ENCODE measurements around the gene S100P. TPM values are rescaled to one million over a fixed set of nuclear protein-coding genes. Genes with fewer than 3 reads are reported as not detected.
"Not testable (repeated sequence)": the region's sequence is repeated elsewhere in the genome, so short reads cannot be mapped to it uniquely, and the experiment has no call there.

The S100P gene
- polyA plus RNA-seq, 2 of the 4 experiments (the other 2 are of a cell fraction): 20.9 to 171 TPM

DNA sequence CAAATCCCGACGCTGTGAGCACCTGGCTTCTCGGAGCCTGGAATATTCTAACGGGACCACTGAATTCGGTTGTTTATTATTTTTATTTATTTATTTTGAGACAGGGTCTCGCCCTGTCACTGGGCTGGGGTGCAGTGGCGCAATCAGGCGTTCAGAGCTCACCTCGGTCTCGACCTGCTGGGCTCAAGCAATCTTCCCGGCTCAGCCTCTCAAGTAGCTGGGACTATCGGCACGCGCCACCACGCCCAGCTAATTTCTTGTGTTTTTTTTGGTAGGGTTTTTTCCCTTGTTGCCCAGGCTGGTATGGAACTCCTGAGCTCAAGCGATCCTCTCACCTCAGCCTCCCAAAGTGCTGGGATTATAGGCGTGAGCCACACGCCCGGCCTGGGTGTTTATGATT is 21.5 kb upstream of the S100P start (continued):
- TF ChIP-seq, protein P1, sequence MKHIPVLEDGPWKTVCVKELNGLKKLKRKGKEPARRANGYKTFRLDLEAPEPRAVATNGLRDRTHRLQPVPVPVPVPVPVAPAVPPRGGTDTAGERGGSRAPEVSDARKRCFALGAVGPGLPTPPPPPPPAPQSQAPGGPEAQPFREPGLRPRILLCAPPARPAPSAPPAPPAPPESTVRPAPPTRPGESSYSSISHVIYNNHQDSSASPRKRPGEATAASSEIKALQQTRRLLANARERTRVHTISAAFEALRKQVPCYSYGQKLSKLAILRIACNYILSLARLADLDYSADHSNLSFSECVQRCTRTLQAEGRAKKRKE (CRISPR knock-in tag; IDR thresholded peaks at IDR 0.05; ENCODE audit: low read depth): no peak
- no peak for TF ChIP-seq ZFP36 (IDR thresholded peaks at IDR 0.05; ENCODE audit: borderline replicate concordance, partially characterized antibody)

- 95% methylated on average over 4 of the region's 34 CpGs for WGBS (ENCODE audit: missing lambda C conversion rate)
- POLR2A ChIA-PET: interaction anchor here (1.0 to 2.5 kb wide), 8 partner anchors 8 to 98 kb away, joined by 4 to 14 read pairs (median 6); partner anchors contain the start of genes MAN2B2, MRFAP1 and MRFAP1L1
Observed at GRCh38 chr4:6672541-6673190, 21.0 kb upstream of the S100P start.

DNA sequence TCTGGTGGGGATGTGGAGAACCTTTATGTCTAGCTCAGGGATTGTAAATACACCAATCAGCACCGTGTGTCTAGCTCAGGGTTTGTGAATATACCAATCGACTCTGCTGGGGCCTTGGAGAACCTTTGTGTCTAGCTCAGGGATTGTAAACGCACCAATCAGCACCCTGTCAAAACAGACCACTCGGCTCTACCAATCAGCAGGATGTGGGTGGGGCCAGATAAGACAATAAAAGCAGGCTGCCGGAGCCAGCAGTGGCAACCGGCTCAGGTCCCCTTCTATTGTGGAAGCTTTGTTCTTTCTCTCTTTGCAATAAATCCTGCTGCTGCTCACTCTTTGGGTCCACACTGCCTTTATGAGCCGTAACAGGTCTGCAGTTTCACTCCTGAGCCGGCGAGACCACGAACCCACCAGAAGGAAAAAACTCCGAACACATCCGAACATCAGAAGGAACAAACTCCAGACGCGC is 20.5 kb upstream of the S100P start:
- ATAC-seq: peak in 1 of 2 experiments; percentile 59; a peak in 3 of 6 replicates
- POLR2A ChIA-PET: interaction anchor here (0.9 to 2.5 kb wide), 10 partner anchors 8 to 98 kb away, joined by 3 to 14 read pairs (median 6); partner anchors contain the start of genes BLOC1S4, MAN2B2, MRFAP1 and MRFAP1L1
- peaks cover 24% of the 10 kb centered on the region for H3K4me1 ChIP-seq
- peak overlapping the region; percentile 85 for H3K4me3 ChIP-seq
- FAIRE-seq; DNase-seq (ENCODE audit: low read depth in 1 of 2, low spot score in 1 of 2); H3K9me3 ChIP-seq: not testable (repeated sequence)
- H3K4me2 ChIP-seq: peak overlapping the region; percentile 99
- TF ChIP-seq REST (IDR thresholded peaks at IDR 0.05): peak; percentile 32; the same call in 1 of the 2 replicates
- TF ChIP-seq PHF8 (IDR thresholded peaks at IDR 0.05; ENCODE audit: borderline replicate concordance, low read depth): peak; percentile 80; the same call in 1 of the 2 replicates
- WGBS (ENCODE audit: missing lambda C conversion rate): 15% methylated on average over 10 of the region's 14 CpGs
- CTCF ChIA-PET: interaction anchor here (0.6 to 1.1 kb wide), 3 partner anchors 11 to 20 kb away, joined by 3 to 5 read pairs (median 3); no protein-coding TSS in a partner anchor
- H3K27ac ChIP-seq: peak overlapping the region; percentile 88 to 91

More at GRCh38 chr4:6672541-6673190, 21.0 kb upstream of the S100P start:
- not testable (repeated sequence) for H3K9me3 ChIP-seq; DNase-seq (ENCODE audit: low read depth in 1 of 2, low spot score in 1 of 2); ATAC-seq; FAIRE-seq
- Histone ChIP-seq H3K4me3 (peak overlapping the region; percentile 85; the same call in 1 of the 3 replicates), H3K4me1 (peaks cover 24% of the 10 kb centered on the region), H3K27ac (peak overlapping the region; percentile 45 to 91; a peak in 4 of 6 replicates), H3K4me2 (peak overlapping the region; percentile 99)
- CTCF ChIA-PET: interaction anchor here (1.1 kb wide), 1 partner anchor 11 kb away, joined by 3 read pairs; no protein-coding TSS in a partner anchor

DNA sequence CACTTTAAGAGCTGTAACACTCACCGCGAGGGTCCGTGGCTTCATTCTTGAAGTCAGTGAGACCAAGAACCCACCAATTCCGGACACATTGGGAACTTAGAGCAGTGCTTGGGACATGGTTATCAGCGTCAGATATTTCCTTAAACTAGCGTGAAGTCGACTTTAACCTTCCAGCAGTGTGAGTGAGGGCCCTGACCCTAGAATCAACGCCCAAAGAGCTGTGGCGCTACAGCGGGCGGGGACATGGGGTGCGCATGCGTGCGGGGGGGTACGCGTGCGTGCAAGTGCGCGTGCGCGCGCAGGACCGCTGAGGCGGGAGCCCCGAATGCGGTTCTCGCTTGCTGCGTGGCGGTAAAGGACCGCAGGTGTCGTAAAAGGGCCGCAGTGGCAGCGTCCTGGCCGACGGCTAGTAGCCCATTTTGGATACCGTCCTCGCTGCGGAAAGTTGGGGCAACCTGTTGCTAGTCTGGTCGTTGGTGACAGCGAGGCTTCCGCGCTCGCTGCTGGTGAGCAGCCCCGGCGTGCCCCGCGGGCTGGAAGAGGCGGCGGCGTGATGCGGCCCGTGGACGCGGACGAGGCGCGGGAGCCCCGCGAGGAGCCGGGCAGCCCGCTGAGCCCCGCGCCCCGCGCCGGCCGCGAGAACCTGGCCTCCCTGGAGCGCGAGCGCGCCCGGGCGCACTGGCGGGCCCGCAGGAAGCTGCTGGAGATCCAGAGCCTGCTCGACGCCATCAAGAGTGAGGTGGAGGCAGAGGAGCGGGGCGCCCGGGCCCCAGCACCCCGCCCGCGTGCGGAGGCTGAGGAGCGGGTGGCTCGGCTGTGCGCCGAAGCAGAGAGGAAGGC is 19.8 kb upstream of the S100P start:
- peak overlapping the region; percentile 88 to 91 for H3K27ac ChIP-seq
- H3K4me1 ChIP-seq: peaks cover 20% of the 10 kb centered on the region
- ATAC-seq (peak; percentile 90 to 91), FAIRE-seq (no peak), DNase-seq (ENCODE audit: low read depth in 1 of 2, low spot score in 1 of 2) (peak; percentile 89 to 96)
- no peaks in the 10 kb centered on the region for H3K9me3 ChIP-seq
- 3% methylated on average over 15 of the region's 89 CpGs for WGBS (ENCODE audit: missing lambda C conversion rate)
- peak overlapping the region; percentile 85 for H3K4me3 ChIP-seq
- TF ChIP-seq E2F6 (IDR thresholded peaks at IDR 0.05; ENCODE audit: borderline replicate concordance, low read depth) (peak; percentile 95), SMC3 (IDR thresholded peaks at IDR 0.05) (no peak), NFE2L2 (conservative IDR thresholded peaks at IDR 0.05; ENCODE audit: low read length) (no peak), ESRRA (IDR thresholded peaks at IDR 0.05; ENCODE audit: borderline replicate concordance, low read length) (no peak), MAX (IDR thresholded peaks at IDR 0.05) (peak; percentile 92), GATA3 (IDR thresholded peaks at IDR 0.05; ENCODE audit: borderline replicate concordance) (peak; percentile 51; the same call in 1 of the 2 replicates), HEYL (CRISPR knock-in tag; IDR thresholded peaks at IDR 0.05) (no peak), POLR2A (IDR thresholded peaks at IDR 0.05; ENCODE audit: low read length) (peak; percentile 62), JUN (IDR thresholded peaks at IDR 0.05) (peak; percentile 26 to 69; a peak in 3 of 5 replicates)
- TF ChIP-seq, protein P2, sequence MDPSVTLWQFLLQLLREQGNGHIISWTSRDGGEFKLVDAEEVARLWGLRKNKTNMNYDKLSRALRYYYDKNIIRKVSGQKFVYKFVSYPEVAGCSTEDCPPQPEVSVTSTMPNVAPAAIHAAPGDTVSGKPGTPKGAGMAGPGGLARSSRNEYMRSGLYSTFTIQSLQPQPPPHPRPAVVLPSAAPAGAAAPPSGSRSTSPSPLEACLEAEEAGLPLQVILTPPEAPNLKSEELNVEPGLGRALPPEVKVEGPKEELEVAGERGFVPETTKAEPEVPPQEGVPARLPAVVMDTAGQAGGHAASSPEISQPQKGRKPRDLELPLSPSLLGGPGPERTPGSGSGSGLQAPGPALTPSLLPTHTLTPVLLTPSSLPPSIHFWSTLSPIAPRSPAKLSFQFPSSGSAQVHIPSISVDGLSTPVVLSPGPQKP (IDR thresholded peaks at IDR 0.05; ENCODE audit: low read depth, low read length): no peak
- CTCF ChIA-PET: interaction anchor here (0.5 to 2.7 kb wide), 11 partner anchors 10 to 634 kb away, joined by 3 to 24 read pairs (median 5); no protein-coding TSS in a partner anchor
- peak overlapping the region; percentile 99 for H3K4me2 ChIP-seq
- POLR2A ChIA-PET: interaction anchor here (0.6 to 2.5 kb wide), 15 partner anchors 9 to 99 kb away, joined by 3 to 14 read pairs (median 4); partner anchors contain the start of genes BLOC1S4, MAN2B2, MRFAP1 and MRFAP1L1

All from A549 (cell line).